HG02981 (cell line): ENCODE measurements around the gene ALG14.
A peak's percentile ranks its signal among the peaks of the same experiment; 100 is the strongest.
"Not testable (repeated sequence)": the region's sequence is repeated elsewhere in the genome, so short reads cannot be mapped to it uniquely, and the experiment has no call there.

ENCODE experiments used
- ATAC-seq: cut with Tn5 transposase; IDR thresholded peaks from one replicate; pipeline ENCODE4 v1.9.1; 2021; ENCODE audit warnings: mild to moderate bottlenecking, moderate library complexity; ENCODE audit not compliant: unreplicated experiment

ALG14 gene

DNA sequence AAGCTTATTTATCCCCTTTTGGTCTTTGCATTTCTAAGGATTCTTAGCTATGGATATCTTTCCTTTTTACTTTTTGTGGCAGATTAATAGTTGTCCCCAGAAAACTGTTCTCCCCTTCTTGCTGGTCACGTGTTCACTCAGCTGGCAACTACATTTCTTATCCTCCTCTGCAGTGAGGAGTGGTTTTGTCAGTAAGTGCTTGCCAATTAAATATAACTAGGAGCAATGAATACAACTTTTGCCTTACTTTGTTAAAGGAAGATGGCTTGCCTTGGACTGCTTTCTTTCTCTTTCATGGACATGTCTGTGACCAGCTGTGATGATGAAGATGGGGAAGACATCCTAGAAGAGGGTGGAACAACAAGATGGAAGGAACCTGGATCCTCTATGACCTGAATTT is 15.6 kb upstream of the ALG14 start:
- no peak for ATAC-seq

- no peak for ATAC-seq
Measured at GRCh38 chr1:95086949-95087533, 14.3 kb upstream of the ALG14 start.

- no peak for ATAC-seq
Measured at GRCh38 chr1:95085376-95085775, 12.6 kb upstream of the ALG14 start.

DNA sequence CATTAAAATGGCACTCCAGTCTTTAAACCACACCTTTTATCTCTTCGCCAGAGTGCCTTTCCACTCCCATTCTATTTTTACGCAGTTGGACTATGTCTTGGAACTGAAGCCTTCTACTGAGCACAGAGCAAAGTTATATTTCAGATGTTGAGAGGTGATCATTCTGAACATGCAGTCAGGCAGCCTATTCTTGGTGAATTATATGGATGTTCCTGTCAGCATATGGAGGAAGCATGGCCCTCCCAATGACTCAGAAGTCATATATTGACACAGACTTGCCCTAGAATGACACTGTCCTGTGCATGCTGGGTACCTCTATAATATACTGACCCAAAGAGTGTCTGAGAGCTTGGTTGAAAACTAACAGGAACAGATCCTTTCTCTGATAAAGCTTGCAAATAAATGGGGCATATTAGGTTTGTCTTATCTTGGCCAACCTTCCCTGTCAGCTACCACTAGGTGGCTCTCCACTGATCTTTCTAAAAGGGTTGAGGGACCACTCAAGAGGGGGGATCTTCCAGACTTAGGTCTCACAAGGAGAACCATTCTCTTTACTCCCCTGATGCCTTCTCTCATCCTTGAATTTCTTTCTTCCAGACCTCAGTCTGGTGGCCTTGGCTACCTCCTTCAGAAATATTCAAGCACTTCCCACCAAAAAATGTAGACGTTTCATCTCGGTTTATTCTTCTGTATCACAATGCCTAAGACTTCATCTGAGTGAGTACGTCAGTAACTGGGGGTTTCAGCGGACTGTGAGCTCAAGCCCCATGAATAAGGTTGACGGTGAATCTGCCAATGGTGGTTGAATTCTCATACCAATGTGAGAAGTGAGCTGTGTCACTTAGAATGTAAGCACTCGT is 11.8 kb upstream of the ALG14 start:
- ATAC-seq = peak; percentile 62

GRCh38 chr1:95080879-95081278 is 8.1 kb upstream of the ALG14 start:
- no peak for ATAC-seq

DNA sequence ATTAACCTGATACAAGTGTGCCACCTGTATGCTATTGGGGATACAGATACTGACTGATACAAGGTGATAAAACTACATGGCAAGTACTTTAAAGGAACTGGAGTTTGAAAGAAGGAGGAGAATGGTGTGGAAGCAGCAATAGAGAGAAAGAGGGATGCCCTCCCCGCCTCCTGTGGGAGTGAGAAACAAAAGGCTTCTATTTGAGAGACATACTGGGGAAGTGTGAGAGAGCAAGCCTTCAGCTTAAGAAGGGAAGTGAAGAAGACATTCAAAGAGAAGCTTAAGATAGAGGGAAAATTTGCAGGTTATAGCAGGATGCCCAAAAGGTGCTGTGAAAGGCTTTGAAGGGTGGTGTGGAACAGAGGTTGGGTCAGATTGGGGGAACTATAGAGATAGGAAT is 7.7 kb upstream of the ALG14 start:
- no peak for ATAC-seq

DNA sequence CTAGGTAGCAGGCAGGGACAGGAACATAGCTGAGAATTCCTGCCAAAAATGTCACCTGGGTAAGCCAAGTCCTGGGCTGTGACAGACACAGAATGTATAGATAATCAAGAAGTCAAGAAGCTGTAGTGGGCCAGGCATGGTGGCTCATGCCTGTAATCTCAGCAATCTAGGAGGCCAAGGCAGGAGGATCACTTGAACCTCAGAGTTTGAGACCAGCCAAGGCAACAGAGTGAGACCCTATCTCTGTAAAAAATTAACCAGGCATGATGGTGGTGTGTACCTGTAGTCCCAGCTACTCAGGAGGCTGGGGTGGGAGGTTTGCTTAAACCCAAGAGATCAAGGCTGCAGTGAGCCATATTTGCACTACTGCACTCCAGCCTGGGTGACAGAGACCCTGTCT is 3.3 kb upstream of the ALG14 start:
- no peak for ATAC-seq

DNA sequence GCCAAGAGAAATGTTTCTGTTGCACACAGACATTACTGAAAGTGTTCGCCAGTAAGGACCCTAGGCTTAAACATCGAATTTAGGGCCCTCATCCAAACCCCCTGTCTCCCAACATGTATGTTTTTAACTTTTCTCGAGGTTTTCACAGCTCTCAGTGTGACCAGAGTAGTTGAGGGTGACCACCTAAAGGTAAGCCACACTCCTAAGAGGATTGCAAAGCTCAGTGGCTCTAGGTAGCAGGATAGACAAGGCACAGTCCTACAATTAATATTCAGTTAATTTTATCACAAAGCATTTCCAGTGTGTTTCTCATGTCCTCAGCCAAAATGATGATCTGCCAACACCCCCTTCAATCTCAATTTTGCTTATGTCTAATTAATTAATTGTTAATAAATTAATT is 695 bp upstream of the ALG14 start:
- ATAC-seq = no peak

GRCh38 chr1:95072117-95072516 is 634 bp downstream of the ALG14 start:
- no peak for ATAC-seq

GRCh38 chr1:95071539-95071938 is 1.2 kb downstream of the ALG14 start:
- ATAC-seq = no peak

DNA sequence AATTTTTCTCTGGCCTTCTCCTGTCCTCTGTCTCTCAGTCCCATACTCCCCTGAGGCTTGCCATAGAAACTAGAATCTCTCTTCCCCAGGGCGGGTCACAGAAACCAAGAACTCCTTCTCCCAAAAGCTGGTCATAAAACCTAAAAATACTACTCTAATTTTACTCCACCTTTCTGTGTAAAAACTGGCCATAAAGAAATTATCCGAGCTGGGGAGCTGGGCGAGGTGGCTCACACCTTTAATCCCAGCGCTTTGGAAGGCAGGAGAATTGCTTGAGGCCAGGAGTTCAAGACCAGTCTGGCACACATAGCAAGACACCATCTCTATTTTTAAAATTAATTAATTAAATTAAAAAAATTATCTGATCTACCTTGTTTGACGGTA is 3.0 kb downstream of the ALG14 start:
- no peak for ATAC-seq

DNA sequence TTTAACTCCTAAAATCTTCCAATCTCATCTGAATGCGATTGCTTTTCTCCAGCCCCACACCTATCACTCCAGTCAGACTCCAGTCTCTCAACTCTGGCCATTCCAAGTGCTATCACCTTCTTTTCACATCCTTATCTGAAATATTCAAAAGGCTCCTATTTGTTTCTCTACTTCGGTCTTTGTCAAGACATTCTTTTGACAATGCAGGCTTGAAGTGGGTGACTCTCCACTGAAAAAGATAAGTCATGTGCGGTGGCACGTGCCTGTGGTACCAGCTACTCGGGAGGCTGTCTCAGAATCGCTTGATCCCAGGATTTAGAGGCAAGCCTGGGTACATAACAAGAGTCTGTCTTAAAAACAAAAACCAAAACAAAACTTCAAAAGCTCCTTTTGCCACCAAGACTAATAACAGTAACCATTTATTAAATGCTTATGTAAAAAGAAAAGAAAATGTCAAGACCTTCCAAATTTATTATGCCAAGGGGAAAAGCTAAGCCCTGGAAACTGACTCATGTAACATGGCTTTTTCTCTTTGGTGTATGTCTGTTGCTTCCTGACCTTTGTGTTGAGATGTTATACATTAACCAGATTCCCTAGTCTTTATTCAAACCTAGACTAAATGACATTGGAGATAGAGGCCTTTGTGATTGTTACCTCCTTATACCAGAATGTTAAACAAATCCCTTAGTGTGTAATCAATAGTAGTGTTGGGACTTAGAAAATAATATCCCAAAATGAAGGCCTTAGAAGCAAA is 3.6 kb downstream of the ALG14 start:
- ATAC-seq = no peak

- no peak for ATAC-seq
Measured at GRCh38 chr1:95067568-95067967, 5.2 kb downstream of the ALG14 start.

GRCh38 chr1:95067062-95067461 is 5.7 kb downstream of the ALG14 start:
- ATAC-seq = no peak

- ATAC-seq = no peak
Measured at GRCh38 chr1:95061445-95062006, 11.2 kb downstream of the ALG14 start.

GRCh38 chr1:95058974-95059373 is 13.8 kb downstream of the ALG14 start:
- ATAC-seq = no peak

- no peak for ATAC-seq
Measured at GRCh38 chr1:95057351-95057750, 15.4 kb downstream of the ALG14 start.

DNA sequence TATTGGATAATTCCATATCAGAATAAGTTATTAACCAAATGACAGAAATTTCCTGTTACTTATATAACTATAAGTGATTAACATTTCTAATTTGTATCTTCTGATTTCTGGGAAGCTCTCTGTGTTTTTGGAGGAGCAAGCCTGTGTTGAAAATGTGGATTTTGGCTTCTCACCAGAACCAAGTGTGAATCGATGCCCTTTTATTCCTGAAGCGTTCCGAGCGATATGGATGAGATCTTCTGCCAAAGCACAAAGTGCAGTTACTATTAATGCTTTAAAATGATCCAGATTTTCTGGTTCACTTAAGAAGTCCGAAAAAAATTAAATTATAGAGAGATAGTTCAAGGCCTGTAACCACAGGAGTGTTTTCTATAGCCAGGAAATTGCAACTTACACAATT is 22.8 kb downstream of the ALG14 start:
- no peak for ATAC-seq

- ATAC-seq = no peak
Measured at GRCh38 chr1:95048317-95048716, 24.4 kb downstream of the ALG14 start.

GRCh38 chr1:95047624-95048023 is 25.1 kb downstream of the ALG14 start:
- not testable (repeated sequence) for ATAC-seq

GRCh38 chr1:95046359-95046758 is 26.4 kb downstream of the ALG14 start:
- no peak for ATAC-seq
